IMR-90 (cell line): Measurements from ENCODE around the gene NRIP3. TPM values are rescaled to one million over a fixed set of nuclear protein-coding genes. Genes with fewer than 3 reads are reported as not detected.

ENCODE experiments used
- ATAC-seq: fragments of 200-7000 bp; cut with Tn5 transposase; 2 replicates; pipeline ENCODE4 v1.9.1; 2020; ENCODE audit warnings: low read depth, mild to moderate bottlenecking, moderate library complexity
- BruUV-seq: library from RNA; stranded (reverse); fragments of 400-500 nt; replicated peaks from 2 replicates; lab custom pipeline; 2021; lab: Mats Ljungman, UMichigan
- CTCF ChIA-PET: fragments of 300-600 bp; formaldehyde crosslinking; extraction: SDS; loops from one replicate; lab custom pipeline; 2021; ENCODE audit warnings: antibody characterized with exemption; lab: Yijun Ruan, JAX
- POLR2A ChIA-PET: fragments of 300-600 bp; sonication (Branson Sonifier 250); formaldehyde crosslinking; loops from one replicate; lab custom pipeline; 2022; ENCODE audit warnings: antibody characterized with exemption; ENCODE audit not compliant: unreplicated experiment; lab: Charles Lee
- DNase-seq: peaks from one replicate; pipeline ENCODE4 v3.0.0; 2013
- H2AFZ ChIP-seq: replicated peaks from 2 replicates; pipeline ENCODE3; 2013; ENCODE audit warnings: low read length, mild to moderate bottlenecking; ENCODE audit not compliant: poor library complexity
- H2AK5ac ChIP-seq: 2 replicates; pipeline ENCODE4 v1.6.1; 2013; ENCODE audit warnings: low read depth, low read length, inconsistent platforms
- H2AK9ac ChIP-seq: replicated peaks from 2 replicates; pipeline ENCODE3; 2013; ENCODE audit warnings: mild to moderate bottlenecking, low read depth, low read length, moderate library complexity; ENCODE audit not compliant: poor library complexity
- H2BK120ac ChIP-seq: 2 replicates; pipeline ENCODE4 v1.6.1; 2013; ENCODE audit warnings: low read depth, low read length, inconsistent platforms
- H2BK15ac ChIP-seq: 3 replicates; pipeline ENCODE4 v1.6.1; 2013; ENCODE audit warnings: low read depth, low read length, inconsistent platforms
- H2BK20ac ChIP-seq: 2 replicates; pipeline ENCODE4 v1.6.1; 2013; ENCODE audit warnings: low read depth, mild to moderate bottlenecking, inconsistent platforms, low read length, moderate library complexity
- H2BK5ac ChIP-seq: 2 replicates; pipeline ENCODE4 v1.6.1; 2013; ENCODE audit warnings: mild to moderate bottlenecking, low read depth, low read length, inconsistent platforms; ENCODE audit not compliant: poor library complexity, severe bottlenecking
- H3K14ac ChIP-seq: replicated peaks from 2 replicates; pipeline ENCODE4 v1.6.1; 2013; ENCODE audit warnings: low read depth, low read length, inconsistent platforms
- H3K18ac ChIP-seq: 2 replicates; pipeline ENCODE4 v1.6.1; 2013; ENCODE audit warnings: low read depth, low read length, control low read depth
- H3K23ac ChIP-seq: 2 replicates; pipeline ENCODE4 v1.6.1; 2013; ENCODE audit warnings: low read depth, low read length, inconsistent platforms
- H3K27ac ChIP-seq: 2 replicates; pipeline ENCODE4 v1.5.1; 2013; ENCODE audit warnings: mild to moderate bottlenecking, control low read depth, low read length; ENCODE audit not compliant: insufficient read depth
- H3K27me3 ChIP-seq: 2 replicates; pipeline ENCODE4 v1.6.1; 2013; ENCODE audit warnings: low read length; ENCODE audit not compliant: control insufficient read depth, insufficient read depth
- H3K36me3 ChIP-seq: 2 replicates; pipeline ENCODE4 v1.6.1; 2013; ENCODE audit warnings: low read length, mixed read lengths; ENCODE audit not compliant: control insufficient read depth, insufficient read depth
- H3K4ac ChIP-seq: 2 replicates; pipeline ENCODE4 v1.6.1; 2013; ENCODE audit warnings: low read depth, low read length, inconsistent platforms
- H3K4me1 ChIP-seq: 2 replicates; pipeline ENCODE4 v1.6.1; 2013; ENCODE audit warnings: low read length, mixed read lengths; ENCODE audit not compliant: control insufficient read depth, insufficient read depth
- H3K4me2 ChIP-seq: 2 replicates; pipeline ENCODE4 v1.6.1; 2013; ENCODE audit warnings: low read depth, mild to moderate bottlenecking, control low read depth, low read length, moderate library complexity
- H3K4me3 ChIP-seq: 2 replicates; pipeline ENCODE4 v1.5.1; 2013; ENCODE audit warnings: low read depth, mild to moderate bottlenecking, control low read depth, low read length, moderate library complexity; ENCODE audit not compliant: insufficient read depth
- H3K56ac ChIP-seq: 2 replicates; pipeline ENCODE4 v1.6.1; 2013; ENCODE audit warnings: low read length, inconsistent platforms; ENCODE audit not compliant: insufficient read depth; ENCODE audit errors: extremely low read depth
- H3K79me1 ChIP-seq, 2 experiments: 2 replicates each; pipeline ENCODE4 v1.6.1; 2013; ENCODE audit warnings: low read length in 2 of 2, inconsistent platforms in 1 of 2, low read depth in 1 of 2
- H3K9ac ChIP-seq: 2 replicates; pipeline ENCODE4 v1.6.1; 2013; ENCODE audit warnings: low read depth, low read length, control low read depth
- H3K9me1 ChIP-seq: 2 replicates; pipeline ENCODE4 v1.6.1; 2013; ENCODE audit warnings: low read length, inconsistent platforms; ENCODE audit not compliant: insufficient read depth
- H3K9me3 ChIP-seq: 2 replicates; pipeline ENCODE4 v1.6.1; 2013; ENCODE audit warnings: low read length; ENCODE audit not compliant: control insufficient read depth, insufficient read depth
- H4K20me1 ChIP-seq: 2 replicates; pipeline ENCODE4 v1.6.1; 2013; ENCODE audit warnings: low read length, inconsistent platforms; ENCODE audit not compliant: insufficient read depth
- H4K5ac ChIP-seq: 2 replicates; pipeline ENCODE4 v1.6.1; 2013; ENCODE audit warnings: mild to moderate bottlenecking, low read depth, low read length, control low read depth
- H4K8ac ChIP-seq, 2 experiments: 2 replicates each; pipeline ENCODE4 v1.6.1; 2013; ENCODE audit warnings: low read depth in 2 of 2, low read length in 2 of 2, control low read depth in 1 of 2, inconsistent platforms in 1 of 2
- H4K91ac ChIP-seq: 2 replicates; pipeline ENCODE4 v1.6.1; 2013; ENCODE audit warnings: low read depth, low read length, inconsistent platforms; ENCODE audit not compliant: insufficient read depth
- BHLHE40 ChIP-seq: fragments of 150-350 bp; IDR thresholded peaks from 2 replicates; pipeline ENCODE4 v1.6.1; 2016; ENCODE audit warnings: mild to moderate bottlenecking, low read depth, low read length
- CEBPB ChIP-seq: IDR thresholded peaks from 2 replicates; pipeline ENCODE4 v1.6.1; 2012; ENCODE audit warnings: low read depth, low read length, improper control_type of control experiment
- CHD1 ChIP-seq: IDR thresholded peaks from 2 replicates; pipeline ENCODE4 v1.6.1; 2012; ENCODE audit warnings: low read depth, low read length, improper control_type of control experiment
- ELK1 ChIP-seq: fragments of 150-350 bp; IDR thresholded peaks from 2 replicates; pipeline ENCODE4 v1.6.1; 2016; ENCODE audit warnings: low read depth, mild to moderate bottlenecking, low read length, moderate library complexity, borderline replicate concordance
- FOS ChIP-seq: fragments of 150-350 bp; IDR thresholded peaks from 2 replicates; pipeline ENCODE4 v1.6.1; 2016; ENCODE audit warnings: low read depth, low read length
- MAFK ChIP-seq: IDR thresholded peaks from 2 replicates; pipeline ENCODE4 v1.6.1; 2012; ENCODE audit warnings: low read depth, low read length, improper control_type of control experiment
- MAZ ChIP-seq: IDR thresholded peaks from 2 replicates; pipeline ENCODE4 v1.6.1; 2012; ENCODE audit warnings: low read depth, mild to moderate bottlenecking, low read length, improper control_type of control experiment, moderate library complexity, borderline replicate concordance
- MXI1 ChIP-seq: IDR thresholded peaks from 2 replicates; pipeline ENCODE4 v1.6.1; 2012; ENCODE audit warnings: low read depth, mild to moderate bottlenecking, low read length, moderate library complexity, borderline replicate concordance
- NFE2L2 ChIP-seq: fragments of 150-350 bp; IDR thresholded peaks from 2 replicates; pipeline ENCODE4 v1.6.1; 2016; ENCODE audit warnings: low read depth, mild to moderate bottlenecking, low read length
- POLR2A ChIP-seq: IDR thresholded peaks from 2 replicates; pipeline ENCODE4 v1.6.1; 2012; ENCODE audit warnings: mild to moderate bottlenecking, low read depth, low read length
- RAD21 ChIP-seq: IDR thresholded peaks from 2 replicates; pipeline ENCODE4 v1.6.1; 2012; ENCODE audit warnings: low read length, improper control_type of control experiment
- RCOR1 ChIP-seq: IDR thresholded peaks from 2 replicates; pipeline ENCODE4 v1.6.1; 2012; ENCODE audit warnings: mild to moderate bottlenecking, low read length, improper control_type of control experiment; ENCODE audit not compliant: insufficient replicate concordance
- RFX5 ChIP-seq: IDR thresholded peaks from 2 replicates; pipeline ENCODE4 v1.8.0; 2012; ENCODE audit warnings: low read depth, mild to moderate bottlenecking, low read length, moderate library complexity
- SMC3 ChIP-seq: fragments of 150-350 bp; IDR thresholded peaks from 2 replicates; pipeline ENCODE4 v1.6.1; 2016; ENCODE audit warnings: low read depth, mild to moderate bottlenecking, antibody characterized with exemption, low read length, moderate library complexity
- USF2 ChIP-seq: fragments of 150-350 bp; IDR thresholded peaks from 2 replicates; pipeline ENCODE4 v1.6.1; 2017; ENCODE audit warnings: mild to moderate bottlenecking, antibody characterized with exemption, low read length, low read depth
- WGBS, 2 experiments: methylation state at CpG; one replicate each; pipeline versions ENCODE4 v1.1.5 to v1.1.7; 2013; ENCODE audit warnings: missing lambda C conversion rate in 2 of 2; ENCODE audit not compliant: insufficient read length in 1 of 2; ENCODE audit errors: extremely low coverage in 2 of 2; 5-methylcytosine and 5-hydroxymethylcytosine counted together
- dilution Hi-C: fragments of 300-500 bp; cut with HindIII; formaldehyde crosslinking; loops from one replicate; pipeline ENCODE4 v1.14.3; 2018; ENCODE audit warnings: low sequenced_read_pairs; ENCODE audit not compliant: unreplicated experiment
- in situ Hi-C: fragments of 300-500 bp; cut with MboI; formaldehyde crosslinking; loops from 3 replicates; pipeline ENCODE4 v1.14.3; 2019; ENCODE audit warnings: low sequenced_read_pairs, inconsistent platforms, mixed read lengths
- intact Hi-C: fragments of 100-400 bp; cut with micrococcal nuclease; formaldehyde crosslinking; loops from 2 replicates; pipeline ENCODE4 v1.10.0; 2022
- polyA plus RNA-seq, 3 experiments: library from polyadenylated mRNA; depleted of rRNA; stranded (reverse); fragments of >200 nt; gene quantifications; 2 replicates each; pipeline ENCODE4 v1.2.3, GENCODE V29; 2012; ENCODE audit warnings: low replicate concordance in 1 of 3
- total RNA-seq: library from RNA; depleted of rRNA; stranded (reverse); fragments of >200 nt; gene quantifications from 2 replicates; pipeline ENCODE4 v1.2.3, GENCODE V29; 2012
- TF ChIP-seq, protein P1 (sequence below): conservative IDR thresholded peaks from 2 replicates; pipeline ENCODE4 v1.5.1; 2012; ENCODE audit warnings: mild to moderate bottlenecking, low read depth, low read length, improper control_type of control experiment

The NRIP3 gene
- total and polyA plus RNA-seq, 2 of the 4 experiments (the other 2 are of a cell fraction), result 11.5 to 43.6 TPM

DNA sequence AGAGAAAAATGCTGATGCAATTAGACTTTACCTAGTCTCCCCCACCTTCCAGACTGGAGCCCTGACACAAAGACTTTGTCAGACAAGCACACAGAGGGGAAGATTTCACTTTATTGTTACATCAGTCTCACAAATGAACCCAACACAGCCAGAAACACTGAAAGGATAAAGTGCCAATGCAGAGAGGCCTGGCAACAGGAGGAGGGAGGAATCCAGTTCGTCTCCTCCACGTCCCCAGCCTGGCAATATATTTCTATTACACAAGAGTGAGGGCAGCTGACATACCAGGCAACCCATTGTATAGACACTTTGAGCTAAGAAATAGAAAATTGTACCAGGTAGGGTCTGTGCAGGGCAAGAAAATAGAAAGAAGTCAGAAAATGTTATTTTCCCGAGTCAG lies 23.3 kb downstream of the NRIP3 start:
- Histone ChIP-seq H4K20me1 (no peaks in the 10 kb centered on the region), H3K9me3 (no peaks in the 10 kb centered on the region), H3K4ac (no peak overlapping the region), H3K9me1 (no peaks in the 10 kb centered on the region), H3K27me3 (no peaks in the 10 kb centered on the region), H2BK120ac (no peak overlapping the region), H3K27ac (no peak overlapping the region), H2BK20ac (no peak overlapping the region), H2AK5ac (no peak overlapping the region), H3K23ac (no peak overlapping the region), H3K79me1 (no peaks in the 10 kb centered on the region; a peak in 1 of 4 replicates), H3K36me3 (peaks cover 2% of the 10 kb centered on the region; the same call in 1 of the 2 replicates), H2AK9ac (no peak overlapping the region), H2BK15ac (no peak overlapping the region), H2BK5ac (no peak overlapping the region), H4K91ac (no peak overlapping the region), H3K56ac (no peak overlapping the region), H3K4me2 (no peak overlapping the region), H3K4me1 (no peaks in the 10 kb centered on the region), H4K5ac (no peak overlapping the region), H2AFZ (no peak overlapping the region), H3K18ac (no peak overlapping the region), H3K9ac (no peak overlapping the region), H4K8ac (no peak overlapping the region), H3K4me3 (no peak overlapping the region), H3K14ac (no peak overlapping the region)
- no peak for ATAC-seq
- POLR2A ChIA-PET, result no interaction called here
- TF ChIP-seq, protein P1, sequence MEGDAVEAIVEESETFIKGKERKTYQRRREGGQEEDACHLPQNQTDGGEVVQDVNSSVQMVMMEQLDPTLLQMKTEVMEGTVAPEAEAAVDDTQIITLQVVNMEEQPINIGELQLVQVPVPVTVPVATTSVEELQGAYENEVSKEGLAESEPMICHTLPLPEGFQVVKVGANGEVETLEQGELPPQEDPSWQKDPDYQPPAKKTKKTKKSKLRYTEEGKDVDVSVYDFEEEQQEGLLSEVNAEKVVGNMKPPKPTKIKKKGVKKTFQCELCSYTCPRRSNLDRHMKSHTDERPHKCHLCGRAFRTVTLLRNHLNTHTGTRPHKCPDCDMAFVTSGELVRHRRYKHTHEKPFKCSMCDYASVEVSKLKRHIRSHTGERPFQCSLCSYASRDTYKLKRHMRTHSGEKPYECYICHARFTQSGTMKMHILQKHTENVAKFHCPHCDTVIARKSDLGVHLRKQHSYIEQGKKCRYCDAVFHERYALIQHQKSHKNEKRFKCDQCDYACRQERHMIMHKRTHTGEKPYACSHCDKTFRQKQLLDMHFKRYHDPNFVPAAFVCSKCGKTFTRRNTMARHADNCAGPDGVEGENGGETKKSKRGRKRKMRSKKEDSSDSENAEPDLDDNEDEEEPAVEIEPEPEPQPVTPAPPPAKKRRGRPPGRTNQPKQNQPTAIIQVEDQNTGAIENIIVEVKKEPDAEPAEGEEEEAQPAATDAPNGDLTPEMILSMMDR, result no peak
- TF ChIP-seq RCOR1 (no peak), USF2 (no peak), MAFK (no peak), RFX5 (no peak), POLR2A (no peak), MXI1 (no peak), CEBPB (no peak), BHLHE40 (no peak), ELK1 (no peak), NFE2L2 (no peak), MAZ (no peak), FOS (no peak), CHD1 (no peak), RAD21 (no peak), SMC3 (no peak)
- intact Hi-C loops, result no loop called here
- dilution Hi-C loops, result no loop called here
- no peak for DNase-seq
- no CpG with 5 or more reads among the region's 3 CpGs for WGBS, 2 experiments
- CTCF ChIA-PET, result no interaction called here
- in situ Hi-C loops, result no loop called here
- no TSS peak for BruUV-seq
